ENCODE results near the gene PPRC1.

PPRC1 gene

DNA sequence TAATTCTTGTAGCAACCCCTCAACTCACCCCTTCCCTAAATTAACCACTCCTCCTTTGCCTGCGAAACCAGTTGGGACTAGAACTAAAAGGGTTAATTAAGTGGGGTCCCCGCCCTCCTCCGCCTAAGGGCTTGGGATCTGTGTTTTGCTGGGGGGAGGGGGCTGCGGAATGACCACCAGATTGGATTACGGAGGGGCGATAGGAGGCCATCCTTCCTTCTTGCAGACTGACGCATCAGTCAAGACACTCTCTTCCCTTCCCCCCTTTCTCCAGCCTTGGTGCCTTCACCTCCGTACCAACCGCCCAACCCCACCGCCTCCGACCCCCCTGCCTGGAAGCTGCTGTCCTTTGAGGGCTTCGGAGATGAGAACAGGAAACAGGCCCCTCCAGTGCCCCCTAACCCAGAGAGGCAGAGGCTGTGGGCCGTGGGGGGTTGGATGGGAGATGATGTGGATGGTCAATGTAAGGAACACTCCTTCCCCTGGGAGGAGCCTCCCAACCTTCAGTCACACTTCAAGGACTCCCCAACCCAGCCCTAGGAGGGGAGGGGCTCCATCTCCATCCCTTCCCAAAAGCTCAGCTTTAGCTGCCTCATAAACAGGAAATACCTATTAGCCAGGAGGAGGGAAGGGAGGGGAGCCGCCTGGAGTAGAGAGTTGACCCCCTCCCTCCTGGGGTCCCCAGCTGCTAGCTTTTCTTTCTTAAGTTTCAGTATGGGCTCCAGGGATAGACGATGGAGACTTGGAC lies 11.7 kb upstream of the PPRC1 start:
- H3K9ac ChIP-seq (ENCODE audit: low read length): peak overlapping the region; percentile 94
- no peaks in the 10 kb centered on the region for H3K36me3 ChIP-seq (ENCODE audit: control insufficient read depth, insufficient read depth, low read length)
- peak overlapping the region; percentile 94 for H3K4me3 ChIP-seq (ENCODE audit: low read length)
- H3K27me3 ChIP-seq (ENCODE audit: control insufficient read depth, insufficient read depth, low read length): no peaks in the 10 kb centered on the region
- H3K4me1 ChIP-seq (ENCODE audit: control insufficient read depth, insufficient read depth, low read length): peaks cover 26% of the 10 kb centered on the region
- H3K27ac ChIP-seq (ENCODE audit: low read depth, low read length): peak overlapping the region; percentile 100

DNA sequence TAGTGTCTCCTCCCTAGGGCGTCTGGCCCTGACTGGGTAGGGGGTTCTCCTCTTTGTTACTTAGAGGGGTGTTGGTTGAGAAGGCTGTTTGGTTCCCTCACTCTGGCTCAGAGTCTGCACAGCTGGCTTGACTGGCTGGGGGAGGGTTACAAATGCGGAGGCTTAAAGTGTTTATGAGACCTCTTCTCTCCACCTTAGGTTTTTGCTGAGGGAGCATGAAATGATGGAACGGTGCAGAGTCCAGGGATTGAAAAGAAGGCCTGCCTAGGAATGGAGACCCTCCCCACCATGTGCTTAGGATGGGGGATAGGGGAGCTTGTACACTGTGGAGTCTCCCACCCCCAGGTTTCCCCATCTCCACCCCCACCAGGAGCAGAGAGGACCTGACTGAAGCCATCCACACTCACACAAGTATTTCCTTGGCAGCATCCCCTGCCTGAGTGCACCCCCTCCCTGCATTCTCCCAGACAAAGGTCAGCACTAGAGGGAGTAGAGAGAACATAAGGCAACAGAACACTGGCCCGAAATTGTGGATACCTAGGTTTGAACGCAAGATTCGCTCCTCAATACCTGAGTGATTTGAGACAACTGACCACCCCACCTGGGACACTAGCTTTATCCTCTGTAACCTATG lies 11.0 kb upstream of the PPRC1 start:
- Histone ChIP-seq H3K27me3 (ENCODE audit: control insufficient read depth, insufficient read depth, low read length) (no peaks in the 10 kb centered on the region), H3K4me1 (ENCODE audit: control insufficient read depth, insufficient read depth, low read length) (peaks cover 20% of the 10 kb centered on the region), H3K27ac (ENCODE audit: low read depth, low read length) (peak overlapping the region; percentile 100), H3K4me3 (ENCODE audit: low read length) (peak overlapping the region; percentile 94), H3K9ac (ENCODE audit: low read length) (no peak overlapping the region), H3K36me3 (ENCODE audit: control insufficient read depth, insufficient read depth, low read length) (no peaks in the 10 kb centered on the region)

DNA sequence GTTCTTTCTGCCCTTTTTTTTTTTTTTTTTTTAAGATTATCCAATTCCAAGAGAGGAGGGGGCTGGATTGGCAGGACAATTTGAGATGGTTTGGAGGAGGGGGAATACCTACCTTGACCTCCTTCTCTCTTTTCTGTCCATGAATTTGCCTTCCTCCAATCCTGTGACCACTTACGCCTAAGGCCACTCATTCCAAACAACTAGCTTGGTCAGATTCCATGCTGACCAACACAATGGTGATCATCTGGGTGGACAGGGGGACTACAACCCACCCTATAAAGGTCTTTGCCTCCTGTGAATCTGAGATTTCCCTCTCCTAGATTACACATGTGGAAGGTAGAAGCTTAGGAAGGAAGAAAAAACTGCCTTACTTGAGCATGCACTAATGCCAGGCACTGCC lies 10.4 kb upstream of the PPRC1 start:
- no peaks in the 10 kb centered on the region for H3K27me3 ChIP-seq (ENCODE audit: control insufficient read depth, insufficient read depth, low read length)
- H3K4me3 ChIP-seq (ENCODE audit: low read length): no peak overlapping the region
- H3K4me1 ChIP-seq (ENCODE audit: control insufficient read depth, insufficient read depth, low read length): peaks cover 17% of the 10 kb centered on the region
- no peaks in the 10 kb centered on the region for H3K36me3 ChIP-seq (ENCODE audit: control insufficient read depth, insufficient read depth, low read length)
- no peak overlapping the region for H3K9ac ChIP-seq (ENCODE audit: low read length)
- H3K27ac ChIP-seq (ENCODE audit: low read depth, low read length): peak overlapping the region; percentile 100

DNA sequence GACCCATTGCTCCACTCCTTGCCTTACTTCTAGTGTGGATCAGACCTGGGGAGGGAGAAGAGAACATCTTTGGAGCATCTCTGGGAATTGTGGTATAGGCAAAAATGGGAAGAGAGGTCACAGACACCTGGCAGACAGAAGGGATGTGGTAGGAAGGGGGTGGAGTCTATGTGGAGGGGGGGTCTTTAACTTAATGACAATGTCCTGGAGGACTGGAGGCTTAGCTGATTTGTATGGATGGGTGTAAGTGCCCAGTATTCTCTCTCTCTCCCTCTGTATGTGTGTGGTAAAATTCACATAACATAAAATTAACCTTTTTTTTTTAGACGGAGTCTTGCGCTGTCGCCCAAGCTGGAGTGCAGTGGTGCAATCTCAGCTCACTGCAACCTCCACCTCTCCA lies 9.6 kb upstream of the PPRC1 start:
- no peak overlapping the region for H3K4me3 ChIP-seq (ENCODE audit: low read length)
- peaks cover 17% of the 10 kb centered on the region for H3K4me1 ChIP-seq (ENCODE audit: control insufficient read depth, insufficient read depth, low read length)
- no peak overlapping the region for H3K9ac ChIP-seq (ENCODE audit: low read length)
- H3K27ac ChIP-seq (ENCODE audit: low read depth, low read length): no peak overlapping the region
- H3K36me3 ChIP-seq (ENCODE audit: control insufficient read depth, insufficient read depth, low read length): no peaks in the 10 kb centered on the region
- H3K27me3 ChIP-seq (ENCODE audit: control insufficient read depth, insufficient read depth, low read length): no peaks in the 10 kb centered on the region

GRCh38 chr10:102131286-102132170 lies 1.3 kb upstream of the PPRC1 start:
- no peak overlapping the region for H3K4me3 ChIP-seq (ENCODE audit: low read length)
- H3K27me3 ChIP-seq (ENCODE audit: control insufficient read depth, insufficient read depth, low read length): no peaks in the 10 kb centered on the region
- peaks cover 10% of the 10 kb centered on the region for H3K4me1 ChIP-seq (ENCODE audit: control insufficient read depth, insufficient read depth, low read length)
- no peak overlapping the region for H3K9ac ChIP-seq (ENCODE audit: low read length)
- H3K27ac ChIP-seq (ENCODE audit: low read depth, low read length): peak overlapping the region; percentile 62
- no peaks in the 10 kb centered on the region for H3K36me3 ChIP-seq (ENCODE audit: control insufficient read depth, insufficient read depth, low read length)

DNA sequence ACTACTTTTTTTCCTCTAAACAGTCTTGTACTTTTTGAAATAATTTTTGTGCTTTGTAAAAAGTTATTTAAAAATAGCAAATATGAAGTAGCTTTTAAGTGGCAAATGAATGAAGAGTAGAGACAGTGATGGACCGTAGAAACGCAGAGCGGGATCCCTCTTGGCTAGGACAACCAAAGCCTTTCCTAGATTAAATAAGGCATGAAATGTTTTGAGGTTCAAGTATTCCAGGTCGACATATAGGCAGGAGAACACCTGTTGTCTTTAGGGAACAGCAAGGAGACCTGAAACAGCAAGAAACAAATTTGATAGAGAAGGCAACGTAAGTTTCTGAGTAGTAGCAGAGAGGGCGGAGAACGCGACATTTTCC lies 662 bp upstream of the PPRC1 start:
- no peaks in the 10 kb centered on the region for H3K36me3 ChIP-seq (ENCODE audit: control insufficient read depth, insufficient read depth, low read length)
- peak overlapping the region; percentile 81 for H3K4me3 ChIP-seq (ENCODE audit: low read length)
- H3K9ac ChIP-seq (ENCODE audit: low read length): peak overlapping the region; percentile 19
- peaks cover 10% of the 10 kb centered on the region for H3K4me1 ChIP-seq (ENCODE audit: control insufficient read depth, insufficient read depth, low read length)
- no peaks in the 10 kb centered on the region for H3K27me3 ChIP-seq (ENCODE audit: control insufficient read depth, insufficient read depth, low read length)
- H3K27ac ChIP-seq (ENCODE audit: low read depth, low read length): peak overlapping the region; percentile 62

- H3K36me3 ChIP-seq (ENCODE audit: control insufficient read depth, insufficient read depth, low read length): no peaks in the 10 kb centered on the region
- peak overlapping the region; percentile 71 for H3K9ac ChIP-seq (ENCODE audit: low read length)
- peaks cover 10% of the 10 kb centered on the region for H3K4me1 ChIP-seq (ENCODE audit: control insufficient read depth, insufficient read depth, low read length)
- H3K4me3 ChIP-seq (ENCODE audit: low read length): peak overlapping the region; percentile 87
- H3K27me3 ChIP-seq (ENCODE audit: control insufficient read depth, insufficient read depth, low read length): no peaks in the 10 kb centered on the region
- peak overlapping the region; percentile 94 for H3K27ac ChIP-seq (ENCODE audit: low read depth, low read length)
These were observed 744 bp downstream of the PPRC1 start for GRCh38 chr10:102133373-102134195.

- peak overlapping the region; percentile 94 for H3K27ac ChIP-seq (ENCODE audit: low read depth, low read length)
- H3K9ac ChIP-seq (ENCODE audit: low read length): no peak overlapping the region
These were observed 1.6 kb downstream of the PPRC1 start for GRCh38 chr10:102134416-102134815.

GRCh38 chr10:102135956-102136526 lies 3.2 kb downstream of the PPRC1 start:
- Histone ChIP-seq H3K4me3 (ENCODE audit: low read length) (no peak overlapping the region), H3K36me3 (ENCODE audit: control insufficient read depth, insufficient read depth, low read length) (peaks cover 13% of the 10 kb centered on the region), H3K9ac (ENCODE audit: low read length) (no peak overlapping the region), H3K27ac (ENCODE audit: low read depth, low read length) (no peak overlapping the region), H3K4me1 (ENCODE audit: control insufficient read depth, insufficient read depth, low read length) (peaks cover 10% of the 10 kb centered on the region), H3K27me3 (ENCODE audit: control insufficient read depth, insufficient read depth, low read length) (no peaks in the 10 kb centered on the region)

More at GRCh38 chr10:102134416-102134815, 1.6 kb downstream of the PPRC1 start:
- Histone ChIP-seq H3K4me1 (ENCODE audit: control insufficient read depth, insufficient read depth, low read length) (peaks cover 10% of the 10 kb centered on the region), H3K4me3 (ENCODE audit: low read length) (peak overlapping the region; percentile 87), H3K27me3 (ENCODE audit: control insufficient read depth, insufficient read depth, low read length) (no peaks in the 10 kb centered on the region), H3K36me3 (ENCODE audit: control insufficient read depth, insufficient read depth, low read length) (peaks cover 5% of the 10 kb centered on the region)

DNA sequence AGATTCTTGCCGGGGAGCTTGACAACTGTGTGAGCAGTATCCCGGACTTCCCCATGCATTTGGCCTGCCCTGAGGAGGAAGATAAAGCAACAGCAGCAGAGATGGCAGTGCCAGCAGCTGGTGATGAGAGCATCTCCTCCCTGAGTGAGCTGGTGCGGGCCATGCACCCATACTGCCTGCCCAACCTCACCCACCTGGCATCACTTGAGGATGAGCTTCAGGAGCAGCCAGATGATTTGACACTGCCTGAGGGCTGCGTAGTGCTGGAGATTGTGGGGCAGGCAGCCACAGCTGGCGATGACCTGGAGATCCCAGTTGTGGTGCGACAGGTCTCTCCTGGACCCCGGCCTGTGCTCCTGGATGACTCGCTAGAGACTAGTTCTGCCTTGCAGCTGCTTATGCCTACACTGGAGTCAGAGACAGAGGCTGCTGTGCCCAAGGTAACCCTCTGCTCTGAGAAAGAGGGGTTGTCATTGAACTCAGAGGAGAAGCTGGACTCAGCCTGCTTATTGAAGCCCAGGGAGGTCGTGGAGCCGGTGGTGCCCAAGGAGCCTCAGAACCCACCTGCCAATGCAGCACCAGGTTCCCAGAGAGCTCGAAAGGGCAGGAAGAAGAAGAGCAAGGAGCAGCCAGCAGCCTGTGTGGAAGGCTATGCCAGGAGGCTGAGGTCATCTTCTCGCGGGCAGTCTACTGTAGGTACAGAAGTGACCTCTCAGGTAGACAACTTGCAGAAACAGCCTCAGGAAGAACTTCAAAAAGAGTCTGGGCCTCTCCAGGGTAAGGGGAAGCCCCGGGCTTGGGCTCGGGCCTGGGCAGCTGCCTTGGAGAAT lies 6.7 kb downstream of the PPRC1 start:
- Histone ChIP-seq H3K27me3 (ENCODE audit: control insufficient read depth, insufficient read depth, low read length) (no peaks in the 10 kb centered on the region), H3K9ac (ENCODE audit: low read length) (no peak overlapping the region), H3K27ac (ENCODE audit: low read depth, low read length) (no peak overlapping the region), H3K4me1 (ENCODE audit: control insufficient read depth, insufficient read depth, low read length) (peaks cover under 1% of the 10 kb centered on the region), H3K36me3 (ENCODE audit: control insufficient read depth, insufficient read depth, low read length) (peaks cover 28% of the 10 kb centered on the region), H3K4me3 (ENCODE audit: low read length) (no peak overlapping the region)

DNA sequence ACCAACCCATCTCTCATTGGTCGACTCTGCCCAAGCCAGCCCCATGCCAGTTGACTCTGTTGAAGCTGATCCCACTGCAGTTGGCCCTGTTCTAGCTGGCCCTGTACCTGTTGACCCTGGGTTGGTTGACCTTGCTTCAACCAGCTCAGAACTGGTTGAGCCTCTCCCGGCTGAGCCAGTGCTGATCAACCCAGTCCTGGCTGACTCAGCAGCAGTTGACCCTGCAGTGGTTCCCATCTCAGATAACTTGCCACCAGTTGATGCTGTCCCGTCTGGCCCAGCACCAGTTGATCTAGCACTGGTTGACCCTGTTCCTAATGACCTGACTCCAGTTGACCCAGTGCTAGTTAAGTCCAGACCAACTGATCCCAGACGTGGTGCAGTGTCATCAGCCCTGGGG lies 7.4 kb downstream of the PPRC1 start:
- no peaks in the 10 kb centered on the region for H3K27me3 ChIP-seq (ENCODE audit: control insufficient read depth, insufficient read depth, low read length)
- H3K27ac ChIP-seq (ENCODE audit: low read depth, low read length): no peak overlapping the region
- peaks cover 35% of the 10 kb centered on the region for H3K36me3 ChIP-seq (ENCODE audit: control insufficient read depth, insufficient read depth, low read length)
- no peaks in the 10 kb centered on the region for H3K4me1 ChIP-seq (ENCODE audit: control insufficient read depth, insufficient read depth, low read length)
- H3K9ac ChIP-seq (ENCODE audit: low read length): no peak overlapping the region
- no peak overlapping the region for H3K4me3 ChIP-seq (ENCODE audit: low read length)

Measured in rectal smooth muscle tissue (tissue), 1 donor.